ENCODE data around the gene LAMB1.
"Not testable (repeated sequence)": the region's sequence is repeated elsewhere in the genome, so short reads cannot be mapped to it uniquely, and the experiment has no call there.

Gene LAMB1

DNA sequence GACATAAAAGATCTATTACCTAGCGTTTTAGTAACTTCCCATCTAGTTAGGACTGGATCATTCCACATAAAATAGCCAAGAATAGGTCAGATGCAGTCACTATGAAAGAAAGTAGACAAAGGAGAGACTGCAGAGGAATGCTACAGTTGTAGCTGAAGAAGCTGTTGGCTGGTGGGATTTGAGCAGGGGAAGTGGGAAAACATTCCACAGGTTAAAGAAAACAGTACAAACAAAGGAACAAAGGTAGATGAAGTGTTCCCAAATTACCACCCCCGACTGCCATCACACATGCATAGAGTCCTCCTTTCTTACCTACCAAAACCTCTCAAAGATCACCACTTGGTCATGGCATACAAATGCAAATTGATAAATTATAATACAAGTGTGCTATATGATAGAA lies 70.2 kb downstream of the LAMB1 start:
- H3K4me3 ChIP-seq (ENCODE audit: control insufficient read depth, low read depth, low read length): no peak overlapping the region
- no peak for TF ChIP-seq CTCF (IDR thresholded peaks at IDR 0.05; ENCODE audit: control insufficient read depth, insufficient read depth, low read depth, low read length, missing control alignments)
- no peak for DNase-seq (ENCODE audit: low read depth)

DNA sequence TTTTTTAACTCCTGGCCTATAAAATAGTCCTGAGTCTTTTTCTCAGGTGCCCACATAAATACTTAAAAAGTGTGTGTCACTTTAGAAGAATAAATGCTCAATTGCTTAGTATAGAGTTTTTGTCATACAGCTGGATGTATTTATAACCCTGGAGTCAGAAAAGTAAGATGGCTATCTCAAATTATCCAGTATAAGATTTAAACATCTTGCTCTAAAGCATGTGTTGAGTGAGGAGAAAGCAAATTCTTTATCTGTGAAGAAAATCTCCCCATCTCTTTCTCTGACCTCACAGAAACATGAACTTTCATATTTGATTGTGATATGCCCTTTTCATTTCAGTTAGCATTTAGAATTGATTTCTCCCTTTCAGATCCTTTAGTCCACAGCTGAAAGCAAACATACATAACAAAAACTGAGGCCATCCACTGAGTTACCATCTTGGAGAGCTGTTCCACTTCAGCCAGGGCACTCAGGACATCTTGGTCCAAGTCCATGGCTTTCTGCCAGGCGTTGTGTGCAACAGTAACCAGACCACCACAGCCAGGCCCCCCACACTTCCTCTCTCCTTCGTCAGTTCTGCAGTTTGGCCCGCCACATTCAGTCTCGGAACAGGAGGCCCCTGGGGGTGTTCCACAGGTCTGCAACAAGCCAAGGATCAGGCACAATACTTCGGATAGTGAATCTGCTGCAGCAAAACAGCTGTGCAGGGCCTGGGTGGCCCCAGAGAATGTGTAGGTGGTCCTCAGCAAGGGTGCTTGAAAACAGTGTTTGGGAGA lies 71.0 kb downstream of the LAMB1 start:
- no peak overlapping the region for H3K4me3 ChIP-seq (ENCODE audit: control insufficient read depth, low read depth, low read length)
- DNase-seq (ENCODE audit: low read depth): no peak
- TF ChIP-seq CTCF (IDR thresholded peaks at IDR 0.05; ENCODE audit: control insufficient read depth, insufficient read depth, low read depth, low read length, missing control alignments): no peak

DNA sequence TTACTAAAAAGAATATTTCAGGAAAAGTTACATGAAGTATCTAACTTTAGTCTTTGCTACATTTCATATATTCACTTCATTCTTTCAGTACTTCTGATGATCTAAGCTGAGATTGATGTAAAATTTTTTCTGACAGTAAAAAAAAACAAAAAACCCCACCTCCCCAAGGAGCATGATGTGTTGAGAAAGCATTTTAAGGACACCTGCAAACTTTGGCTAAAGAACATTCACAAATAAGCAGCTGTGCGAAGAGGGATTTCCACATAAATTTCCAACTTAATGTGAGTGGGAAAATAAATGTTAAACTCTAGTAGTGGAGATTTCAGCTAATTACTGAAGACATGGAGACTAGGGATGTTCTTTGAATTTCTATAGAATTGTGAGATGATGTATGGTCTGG lies 76.5 kb downstream of the LAMB1 start:
- no peak for TF ChIP-seq CTCF (IDR thresholded peaks at IDR 0.05; ENCODE audit: control insufficient read depth, insufficient read depth, low read depth, low read length, missing control alignments)
- DNase-seq (ENCODE audit: low read depth): no peak
- H3K4me3 ChIP-seq (ENCODE audit: control insufficient read depth, low read depth, low read length): no peak overlapping the region

DNA sequence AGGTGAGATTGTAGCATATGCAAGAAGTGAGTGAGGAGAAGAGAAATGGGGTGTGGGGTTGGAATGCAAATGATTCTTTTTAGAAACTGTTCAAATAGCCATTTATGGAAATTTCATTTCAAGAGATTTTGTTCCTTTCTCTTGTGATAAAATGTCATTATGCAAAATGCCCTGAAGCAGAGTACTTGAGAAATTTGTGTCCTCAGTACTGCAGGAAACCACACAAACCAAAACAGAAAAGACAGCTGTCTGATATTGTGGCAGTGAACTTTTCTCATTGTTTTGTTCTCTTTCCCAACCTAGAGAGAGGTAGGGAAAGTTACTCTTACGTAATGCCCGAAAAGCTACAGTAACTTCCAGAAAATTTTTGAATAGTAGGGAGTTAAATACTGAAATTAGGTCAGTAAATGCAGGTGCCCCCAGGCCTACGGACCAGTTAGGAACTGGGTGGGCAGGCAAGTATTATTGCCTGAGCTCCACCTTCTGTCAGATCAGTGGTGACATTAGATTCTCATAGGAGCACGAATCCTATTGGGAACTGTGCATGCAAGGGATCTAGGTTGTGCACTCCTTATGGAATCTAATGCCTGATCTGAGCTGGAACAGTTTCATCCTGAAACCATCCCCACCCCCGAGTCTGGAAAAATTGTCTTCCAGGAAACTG lies 78.0 kb downstream of the LAMB1 start:
- H3K4me3 ChIP-seq (ENCODE audit: control insufficient read depth, low read depth, low read length): no peak overlapping the region
- no peak for TF ChIP-seq CTCF (IDR thresholded peaks at IDR 0.05; ENCODE audit: control insufficient read depth, insufficient read depth, low read depth, low read length, missing control alignments)
- no peak for DNase-seq (ENCODE audit: low read depth)

DNA sequence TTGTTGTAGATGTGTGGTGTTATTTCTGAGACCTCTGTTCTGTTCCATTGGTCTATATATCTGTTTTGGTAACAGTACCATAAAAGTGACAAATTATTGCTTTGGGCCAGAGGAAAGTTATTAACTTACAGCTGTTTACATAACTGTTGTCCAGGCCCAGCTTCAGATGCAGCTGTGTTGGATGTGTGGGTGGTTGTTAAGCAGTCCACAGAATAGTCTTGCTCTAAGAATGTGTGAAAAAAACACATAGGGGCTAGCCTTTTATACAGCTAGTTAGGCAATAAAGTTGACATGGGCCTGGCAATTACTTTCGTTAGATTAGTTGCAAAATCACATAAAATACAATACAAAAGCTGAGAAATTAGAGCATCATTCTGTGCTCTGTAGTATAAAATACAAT lies 80.1 kb downstream of the LAMB1 start:
- TF ChIP-seq CTCF (IDR thresholded peaks at IDR 0.05; ENCODE audit: control insufficient read depth, insufficient read depth, low read depth, low read length, missing control alignments): no peak
- H3K4me3 ChIP-seq (ENCODE audit: control insufficient read depth, low read depth, low read length): no peak overlapping the region
- no peak for DNase-seq (ENCODE audit: low read depth)

DNA sequence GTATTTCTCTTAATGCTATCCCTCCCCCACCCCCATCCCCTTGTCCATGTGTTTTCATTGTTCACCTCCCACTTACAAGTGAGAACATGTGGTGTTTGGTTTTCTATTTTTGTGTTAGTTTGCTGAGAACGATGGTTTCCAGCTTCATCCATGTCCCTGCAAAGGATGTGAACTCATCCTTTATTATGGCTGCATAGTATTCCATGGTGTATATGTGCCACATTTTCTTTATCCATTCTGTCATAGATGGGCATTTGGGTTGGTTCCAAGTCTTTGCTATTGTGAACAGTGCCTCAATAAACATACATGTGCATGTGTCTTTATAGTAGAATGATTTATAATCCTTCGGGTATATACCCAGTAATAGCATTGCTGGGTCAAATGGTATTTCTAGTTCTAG lies 81.1 kb downstream of the LAMB1 start:
- not testable (repeated sequence) for DNase-seq (ENCODE audit: low read depth); H3K4me3 ChIP-seq (ENCODE audit: control insufficient read depth, low read depth, low read length)

DNA sequence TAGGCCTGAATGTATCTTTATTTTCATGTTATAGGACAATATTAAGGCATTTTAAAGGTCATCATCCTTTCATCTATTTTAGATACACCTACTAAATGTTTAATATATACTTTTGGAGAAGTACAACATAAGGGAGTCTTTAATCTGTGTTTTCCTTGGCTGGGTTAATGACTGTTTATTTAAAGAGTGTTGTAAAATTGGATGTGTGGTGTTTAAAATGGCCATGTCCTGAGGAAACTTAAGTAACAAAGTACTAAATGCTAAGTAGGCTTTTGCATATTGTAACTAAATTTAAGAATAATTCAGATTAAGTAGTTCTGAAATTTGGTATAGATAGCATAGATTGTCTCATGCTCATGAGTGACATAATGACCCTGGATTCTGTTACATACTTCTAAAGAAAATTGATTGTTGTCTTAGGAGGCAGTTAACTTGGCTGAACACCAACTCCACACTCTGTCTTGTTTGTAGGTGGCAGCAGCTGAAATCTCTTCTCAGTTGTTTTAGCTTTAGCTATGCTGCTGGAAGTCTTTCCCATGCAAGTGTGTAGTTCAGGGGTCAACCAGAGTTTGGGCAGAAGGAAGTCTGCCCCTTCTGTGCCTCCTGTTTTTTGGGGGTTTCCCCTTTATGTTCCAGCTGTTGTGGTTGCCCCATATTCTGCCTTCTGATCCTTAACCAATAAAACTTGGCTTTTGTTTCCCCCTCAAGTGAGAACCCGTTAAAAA lies 82.8 kb downstream of the LAMB1 start:
- TF ChIP-seq CTCF (IDR thresholded peaks at IDR 0.05; ENCODE audit: control insufficient read depth, insufficient read depth, low read depth, low read length, missing control alignments): no peak
- H3K4me3 ChIP-seq (ENCODE audit: control insufficient read depth, low read depth, low read length): no peak overlapping the region
- no peak for DNase-seq (ENCODE audit: low read depth)

Measured in AG09309 (cell line).